ENCODE results near the gene EFNB3. TPM values are rescaled to one million over a fixed set of nuclear protein-coding genes. Genes with fewer than 3 reads are reported as not detected.

The EFNB3 gene
- total and polyA plus RNA-seq, 10 of the 15 experiments (the other 5 are each of a cell fraction or from before 2014, with no cell fraction given): 0.01 to 0.13 (median 0.04) TPM; not detected in 5

- TF ChIP-seq ZSCAN29 (IDR thresholded peaks at IDR 0.05) (no peak), CEBPZ (IDR thresholded peaks at IDR 0.05; ENCODE audit: low read depth, low read length) (no peak), USF2 (IDR thresholded peaks at IDR 0.05; ENCODE audit: borderline replicate concordance, low read depth, low read length) (no peak), NFXL1 (IDR thresholded peaks at IDR 0.05; ENCODE audit: borderline replicate concordance) (no peak), CBX5 (IDR thresholded peaks at IDR 0.05; ENCODE audit: low read depth) (no peak), POLR2AphosphoS5 (IDR thresholded peaks at IDR 0.05; ENCODE audit: low read length) (peak; percentile 87), SP1 (IDR thresholded peaks at IDR 0.05; ENCODE audit: low read depth, low read length) (no peak), ZBTB4 (CRISPR knock-in tag; IDR thresholded peaks at IDR 0.05) (no peak), ZBED1 (IDR thresholded peaks at IDR 0.05; ENCODE audit: borderline replicate concordance) (no peak), STAT3 (IDR thresholded peaks at IDR 0.05; ENCODE audit: low read depth, low read length) (0 out of 2 replicates have a peak, but pooled peaks have one; percentile 46), YBX1 (IDR thresholded peaks at IDR 0.05) (no peak), ESRRA (IDR thresholded peaks at IDR 0.05; ENCODE audit: low read length) (0 out of 2 replicates have a peak, but pooled peaks have one; percentile 59), EP300 (IDR thresholded peaks at IDR 0.05; ENCODE audit: borderline replicate concordance in 1 of 2, control insufficient read depth in 1 of 2, low read depth in 2 of 2, low read length in 2 of 2) (no peak), NR2C1 (IDR thresholded peaks at IDR 0.05) (peak; percentile 6; the same call in 1 of the 2 replicates), USF1 (IDR thresholded peaks at IDR 0.05; ENCODE audit: borderline replicate concordance, extremely low read length, insufficient read depth, low read depth, low read length) (no peak)
- TF ChIP-seq, protein P1, sequence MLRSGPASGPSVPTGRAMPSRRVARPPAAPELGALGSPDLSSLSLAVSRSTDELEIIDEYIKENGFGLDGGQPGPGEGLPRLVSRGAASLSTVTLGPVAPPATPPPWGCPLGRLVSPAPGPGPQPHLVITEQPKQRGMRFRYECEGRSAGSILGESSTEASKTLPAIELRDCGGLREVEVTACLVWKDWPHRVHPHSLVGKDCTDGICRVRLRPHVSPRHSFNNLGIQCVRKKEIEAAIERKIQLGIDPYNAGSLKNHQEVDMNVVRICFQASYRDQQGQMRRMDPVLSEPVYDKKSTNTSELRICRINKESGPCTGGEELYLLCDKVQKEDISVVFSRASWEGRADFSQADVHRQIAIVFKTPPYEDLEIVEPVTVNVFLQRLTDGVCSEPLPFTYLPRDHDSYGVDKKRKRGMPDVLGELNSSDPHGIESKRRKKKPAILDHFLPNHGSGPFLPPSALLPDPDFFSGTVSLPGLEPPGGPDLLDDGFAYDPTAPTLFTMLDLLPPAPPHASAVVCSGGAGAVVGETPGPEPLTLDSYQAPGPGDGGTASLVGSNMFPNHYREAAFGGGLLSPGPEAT (IDR thresholded peaks at IDR 0.05; ENCODE audit: low read depth): peak; percentile 92
Observed at GRCh38 chr17:7686222-7687071, 18.6 kb upstream of the EFNB3 start (continued).
